NCI-H2081 (cell line): ENCODE measurements around the gene OPN1SW.

ENCODE experiments used
- DNase-seq, 2 experiments: peaks; one replicate each; lab custom pipeline; 2025; lab: John Stamatoyannopoulos, UW

Gene OPN1SW, protein sequence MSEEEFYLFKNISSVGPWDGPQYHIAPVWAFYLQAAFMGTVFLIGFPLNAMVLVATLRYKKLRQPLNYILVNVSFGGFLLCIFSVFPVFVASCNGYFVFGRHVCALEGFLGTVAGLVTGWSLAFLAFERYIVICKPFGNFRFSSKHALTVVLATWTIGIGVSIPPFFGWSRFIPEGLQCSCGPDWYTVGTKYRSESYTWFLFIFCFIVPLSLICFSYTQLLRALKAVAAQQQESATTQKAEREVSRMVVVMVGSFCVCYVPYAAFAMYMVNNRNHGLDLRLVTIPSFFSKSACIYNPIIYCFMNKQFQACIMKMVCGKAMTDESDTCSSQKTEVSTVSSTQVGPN

DNA sequence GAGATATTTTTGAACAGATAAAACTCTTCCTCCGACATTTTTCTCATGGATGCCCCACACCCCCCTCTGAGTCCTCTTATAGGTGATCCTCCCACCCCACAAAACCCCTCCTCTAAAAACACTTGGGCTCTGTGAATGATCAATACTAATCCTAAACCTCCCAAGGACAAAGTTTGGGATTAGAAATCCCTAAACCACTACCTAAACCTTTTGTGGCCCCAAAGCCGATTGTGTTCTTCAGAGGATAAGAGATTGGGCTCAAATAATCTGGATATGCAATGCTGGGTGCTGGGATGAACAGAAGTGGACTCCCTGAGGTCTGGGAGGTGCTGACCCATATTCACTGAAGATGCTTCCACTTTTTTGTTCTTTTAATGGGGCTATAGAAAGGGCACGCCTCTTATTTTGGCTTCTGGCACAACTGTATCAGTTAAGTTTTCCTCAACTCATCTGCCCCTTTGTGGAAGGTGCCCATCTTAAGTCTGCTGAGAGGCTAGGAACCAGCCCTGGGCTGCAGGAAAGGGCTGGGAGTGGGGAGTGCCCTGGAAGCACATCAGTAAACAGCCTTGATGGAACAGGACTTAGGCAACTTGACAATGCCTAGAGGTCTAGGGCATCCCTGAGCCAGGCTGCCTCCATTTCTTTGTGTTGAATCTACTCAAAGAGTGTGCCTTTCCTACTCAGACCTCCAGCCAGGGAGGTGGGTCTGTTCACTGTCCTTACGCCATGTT is at the start of gene OPN1SW:
TSS of gene OPN1SW (minus strand) at position 51 of the 731 bp plus-strand sequence. CDS start at position 38, 13 bp downstream.
- DNase-seq, result no peak

DNA sequence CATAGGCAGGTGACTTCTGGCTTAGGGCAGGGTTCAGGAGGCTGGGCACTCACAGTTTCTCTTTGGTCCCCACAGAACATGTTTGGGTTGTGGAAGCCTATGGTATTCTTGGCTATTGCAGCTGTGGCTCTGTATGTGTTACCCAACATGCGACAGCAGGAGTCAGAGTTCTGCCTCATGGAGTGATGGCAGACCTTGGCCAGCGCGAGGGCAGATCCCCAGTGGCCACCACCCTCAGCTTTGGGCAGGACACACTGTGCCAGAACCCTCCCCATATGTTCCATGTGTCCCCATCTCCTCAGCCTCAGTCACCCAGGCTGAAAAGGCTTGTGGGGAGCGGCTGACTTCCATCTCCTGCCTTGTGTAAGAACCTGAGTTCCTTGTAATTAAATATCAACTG is 46.1 kb upstream of the OPN1SW start:
- DNase-seq, result no peak

DNA sequence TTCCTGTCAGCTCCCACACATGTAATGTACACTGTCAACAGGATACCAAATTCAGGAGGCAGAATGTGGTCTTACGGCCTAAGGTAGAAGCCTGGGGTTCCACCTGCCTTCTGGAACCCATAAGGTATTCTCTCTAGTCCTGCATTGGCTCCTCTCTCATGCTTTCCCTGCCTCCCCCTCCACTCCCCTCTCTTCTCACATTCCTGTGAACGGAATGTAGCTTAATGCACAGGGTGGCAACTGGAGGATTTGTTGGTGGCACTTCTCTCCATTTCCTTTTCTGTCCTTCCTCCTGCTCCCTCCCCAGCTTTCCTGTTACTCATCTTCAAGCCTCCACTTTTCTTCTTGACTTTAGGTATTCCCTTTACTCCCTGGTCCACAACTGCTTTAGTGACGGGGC is 43.1 kb upstream of the OPN1SW start:
- DNase-seq, result no peak

DNA sequence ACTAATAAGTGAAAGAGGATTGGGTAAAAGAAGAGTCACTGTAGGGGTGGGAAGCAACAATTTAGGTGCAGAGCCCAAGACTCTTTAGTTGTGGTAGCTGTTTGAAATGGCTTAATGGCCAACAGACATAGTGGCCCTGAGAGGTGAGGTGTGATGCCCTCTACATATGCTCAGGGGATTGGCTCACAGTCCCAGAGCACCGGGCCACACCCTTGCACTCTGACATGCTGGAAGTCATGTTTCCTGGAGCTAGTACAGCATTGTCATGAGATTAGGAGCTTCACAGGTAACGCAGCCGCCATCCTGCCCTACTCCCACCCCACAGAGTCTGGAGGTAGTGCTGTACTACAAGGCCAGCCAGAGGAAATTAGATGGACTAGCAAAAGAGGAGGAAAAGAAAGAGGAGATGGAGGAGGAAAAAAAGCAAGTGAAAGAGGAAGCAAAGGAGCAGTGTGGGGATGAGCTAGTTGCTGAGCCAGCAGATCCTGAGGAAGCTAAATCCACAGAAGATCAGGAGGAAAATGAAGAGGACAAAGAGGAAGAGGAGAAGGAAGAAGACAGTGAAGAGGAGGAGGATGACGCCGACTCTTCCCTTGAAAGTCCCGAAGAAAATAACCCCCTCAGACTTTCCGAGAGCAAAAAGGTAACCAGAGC is 39.8 kb upstream of the OPN1SW start:
- no peak for DNase-seq

DNA sequence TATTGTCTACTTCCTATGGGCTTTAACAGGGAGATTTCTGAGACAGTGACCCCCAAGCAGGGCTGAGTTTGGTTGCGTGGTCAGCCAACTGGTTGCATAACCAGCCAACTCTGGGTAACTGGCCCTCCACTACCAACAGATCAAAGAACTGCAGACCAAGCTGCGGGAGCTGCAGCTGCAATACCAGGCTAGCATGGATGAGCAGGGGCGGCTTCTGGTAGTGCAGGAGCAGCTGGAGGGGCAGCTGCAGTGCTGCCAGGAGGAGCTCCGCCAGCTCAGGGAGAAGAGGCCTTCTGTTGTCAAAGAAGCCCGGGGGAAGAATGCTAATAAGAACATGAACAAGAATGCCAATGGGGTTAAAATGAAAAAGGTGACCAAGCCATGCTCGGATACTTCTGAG is 38.9 kb upstream of the OPN1SW start:
- DNase-seq, result no peak

DNA sequence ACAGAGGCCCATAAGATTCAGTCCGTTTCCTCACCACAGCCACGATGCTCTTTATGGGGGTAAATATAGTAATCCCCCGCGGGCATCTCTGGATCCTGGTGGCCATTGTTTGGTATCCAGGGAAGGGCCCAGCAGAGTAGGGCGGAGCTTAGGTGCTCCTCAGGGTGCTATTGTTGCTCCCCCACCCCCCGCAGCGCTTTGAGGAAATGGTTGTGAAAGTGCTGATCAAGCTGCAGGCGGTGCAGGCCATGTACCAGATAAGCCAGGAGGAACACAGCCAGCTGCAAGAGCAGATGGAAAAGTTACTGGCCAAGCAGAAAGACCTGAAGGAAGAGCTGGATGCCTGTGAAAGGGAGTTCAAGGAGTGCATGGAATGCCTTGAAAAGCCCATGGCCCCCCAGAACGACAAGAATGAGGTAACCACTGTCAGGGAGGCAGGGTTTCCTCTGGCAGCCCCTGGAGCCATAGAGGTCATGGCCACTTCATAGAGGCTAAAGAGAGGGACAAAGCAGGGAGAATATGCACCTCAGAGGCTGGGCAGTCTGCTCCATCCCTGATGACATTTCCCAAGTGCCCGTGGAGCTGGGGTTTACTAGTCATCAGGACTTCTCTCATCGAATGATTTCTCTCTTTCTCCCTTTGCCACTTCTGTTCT is 37.0 kb upstream of the OPN1SW start:
- DNase-seq, result peak; percentile 96 to 97

DNA sequence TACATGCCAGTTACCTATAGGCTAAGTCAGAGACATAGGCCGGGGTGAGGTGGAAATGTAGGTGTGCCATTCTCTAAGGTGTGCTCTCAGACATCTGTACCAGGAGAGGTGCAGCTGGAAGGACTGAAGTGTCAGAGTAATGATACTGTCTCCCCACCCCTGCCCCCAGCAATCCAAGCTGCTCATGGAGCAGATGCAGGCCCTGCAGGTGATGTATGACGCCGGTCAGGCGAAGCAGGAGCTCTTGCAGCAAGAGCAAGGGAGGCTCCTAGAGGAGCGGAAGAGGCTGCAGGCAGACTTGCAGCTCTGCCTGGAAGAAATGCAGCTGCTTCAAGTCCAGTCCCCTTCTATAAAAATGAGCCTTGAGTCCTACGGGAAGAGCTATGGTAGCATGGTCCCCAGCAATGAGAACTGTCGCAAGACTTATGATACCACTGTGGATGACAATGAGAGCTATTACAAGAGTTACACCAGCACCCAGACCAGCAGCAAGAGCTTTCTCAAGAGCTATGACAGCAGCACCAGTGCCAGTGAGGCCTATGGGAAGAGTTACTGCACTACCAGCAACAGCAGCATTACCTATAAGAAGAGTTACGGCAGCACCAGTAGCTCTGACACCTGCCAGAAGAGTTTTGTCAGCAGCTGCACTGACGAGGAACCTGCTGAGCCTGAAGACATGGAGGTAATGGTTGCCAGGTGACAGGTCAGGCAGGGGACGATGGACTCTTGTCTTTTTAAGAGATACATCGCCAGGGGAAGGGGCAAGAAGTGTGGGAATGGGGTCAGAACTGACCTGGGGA is 36.2 kb upstream of the OPN1SW start:
- DNase-seq, result peak; percentile 59 to 88

DNA sequence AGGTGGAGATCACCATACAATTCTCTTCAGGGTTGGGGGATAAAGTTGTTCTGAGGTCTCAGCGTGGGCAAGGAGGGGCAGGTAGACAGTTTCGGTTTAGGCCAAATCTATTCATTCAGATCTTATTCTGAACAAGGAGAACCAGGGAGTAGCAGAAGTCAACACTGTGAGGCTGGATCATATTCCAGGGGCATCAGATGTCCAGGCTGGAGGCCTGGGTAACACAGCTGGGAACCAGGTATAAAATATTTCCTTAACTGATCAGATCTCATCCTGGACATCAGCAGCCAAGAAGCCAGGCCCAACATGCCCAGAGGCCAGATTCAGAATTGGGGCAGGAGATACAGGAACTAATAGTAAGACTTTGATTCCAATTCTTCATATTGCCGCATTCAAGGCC is 35.4 kb upstream of the OPN1SW start:
- DNase-seq, result no peak

DNA sequence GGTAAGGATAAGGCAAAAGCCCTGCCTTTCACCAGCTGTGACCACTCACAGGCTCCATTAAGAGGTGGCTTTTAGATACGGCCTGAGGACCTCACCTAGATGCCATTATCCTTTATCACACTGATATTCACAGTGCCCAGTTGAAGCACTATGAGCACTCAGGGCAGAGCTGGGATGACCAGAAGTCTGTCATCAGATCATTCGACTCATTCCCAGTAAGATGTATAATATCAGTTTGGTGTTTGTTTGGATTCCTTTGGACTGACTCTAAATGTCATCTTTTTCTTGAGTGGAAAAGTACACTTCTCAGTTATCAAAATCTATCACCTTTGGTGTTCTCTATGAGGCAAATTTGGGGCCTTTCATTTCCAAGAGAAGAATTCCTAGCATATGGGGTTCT is 34.9 kb upstream of the OPN1SW start:
- no peak for DNase-seq

DNA sequence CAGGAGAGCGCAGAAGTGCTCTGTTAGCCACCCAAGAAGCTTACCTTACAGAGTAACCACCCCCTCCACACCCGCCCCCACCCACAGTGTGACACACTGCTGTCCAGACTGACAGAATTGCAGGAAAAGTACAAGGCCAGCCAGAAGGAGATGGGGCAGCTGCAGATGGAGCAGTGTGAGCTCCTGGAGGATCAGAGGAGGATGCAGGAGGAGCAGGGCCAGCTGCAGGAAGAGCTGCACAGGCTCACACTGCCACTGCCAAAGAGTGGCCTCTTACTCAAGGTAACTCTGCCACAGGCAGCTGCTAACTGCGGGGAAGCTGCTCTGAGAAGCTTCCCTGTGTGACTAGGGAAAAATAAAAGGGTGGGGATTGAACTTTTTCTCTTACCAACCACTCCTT is 33.8 kb upstream of the OPN1SW start:
- DNase-seq, result peak in 1 of 2 experiments; percentile 7

DNA sequence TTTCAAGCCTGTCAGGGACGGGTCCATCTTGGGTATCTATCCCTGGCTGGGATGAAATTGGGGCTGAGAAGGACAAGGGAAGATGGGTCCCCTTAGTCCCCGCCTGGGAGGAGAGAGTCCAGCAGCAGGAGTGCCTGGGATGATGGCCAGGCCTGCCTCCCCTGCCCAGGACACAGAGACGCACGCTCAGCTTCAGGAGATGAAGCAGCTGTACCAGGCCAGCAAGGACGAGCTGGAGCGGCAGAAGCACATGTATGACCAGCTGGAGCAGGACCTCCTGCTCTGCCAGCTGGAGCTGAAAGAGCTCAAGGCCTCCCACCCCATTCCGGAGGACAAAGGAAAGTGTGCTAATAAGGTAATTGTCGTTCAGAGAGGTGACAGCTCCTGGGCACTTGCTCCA is 31.6 kb upstream of the OPN1SW start:
- no peak for DNase-seq

DNA sequence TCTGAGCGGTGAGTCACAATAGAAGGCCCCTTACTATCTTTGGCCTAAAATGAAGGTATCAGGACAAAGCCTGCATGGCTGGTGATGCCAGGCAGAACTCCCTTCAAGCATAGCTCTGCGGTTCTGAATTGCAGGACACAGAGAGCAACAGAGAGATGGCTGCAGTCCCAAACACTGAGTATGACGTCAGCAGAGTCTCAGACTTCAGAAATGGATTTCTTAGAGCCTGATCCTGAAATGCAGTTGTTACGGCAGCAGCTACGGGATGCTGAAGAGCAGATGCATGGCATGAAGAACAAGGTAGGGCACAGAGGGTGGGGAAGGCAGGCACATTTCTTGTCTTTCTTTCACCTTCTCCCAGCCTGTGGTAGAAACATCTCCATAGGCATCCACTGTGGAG is 29.6 kb upstream of the OPN1SW start:
- no peak for DNase-seq

DNA sequence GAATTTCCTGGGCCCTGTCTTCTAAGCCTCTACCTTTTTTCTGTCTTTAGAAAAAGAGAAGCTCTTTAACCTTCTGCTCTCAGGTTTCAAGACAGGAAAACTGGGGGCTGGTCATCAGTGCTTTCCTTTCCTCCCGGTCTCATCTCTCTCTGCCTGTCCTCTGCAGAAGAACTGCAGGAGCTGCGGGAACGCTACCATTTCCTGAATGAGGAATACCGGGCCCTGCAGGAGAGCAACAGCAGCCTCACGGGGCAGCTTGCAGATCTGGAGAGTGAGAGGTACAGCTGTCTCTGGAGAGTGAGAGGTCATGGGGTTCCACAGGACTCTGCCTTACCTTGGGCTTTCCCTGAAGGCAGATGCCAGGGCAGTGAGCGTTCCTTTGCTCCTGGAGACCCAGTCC is 28.9 kb upstream of the OPN1SW start:
- no peak for DNase-seq

DNA sequence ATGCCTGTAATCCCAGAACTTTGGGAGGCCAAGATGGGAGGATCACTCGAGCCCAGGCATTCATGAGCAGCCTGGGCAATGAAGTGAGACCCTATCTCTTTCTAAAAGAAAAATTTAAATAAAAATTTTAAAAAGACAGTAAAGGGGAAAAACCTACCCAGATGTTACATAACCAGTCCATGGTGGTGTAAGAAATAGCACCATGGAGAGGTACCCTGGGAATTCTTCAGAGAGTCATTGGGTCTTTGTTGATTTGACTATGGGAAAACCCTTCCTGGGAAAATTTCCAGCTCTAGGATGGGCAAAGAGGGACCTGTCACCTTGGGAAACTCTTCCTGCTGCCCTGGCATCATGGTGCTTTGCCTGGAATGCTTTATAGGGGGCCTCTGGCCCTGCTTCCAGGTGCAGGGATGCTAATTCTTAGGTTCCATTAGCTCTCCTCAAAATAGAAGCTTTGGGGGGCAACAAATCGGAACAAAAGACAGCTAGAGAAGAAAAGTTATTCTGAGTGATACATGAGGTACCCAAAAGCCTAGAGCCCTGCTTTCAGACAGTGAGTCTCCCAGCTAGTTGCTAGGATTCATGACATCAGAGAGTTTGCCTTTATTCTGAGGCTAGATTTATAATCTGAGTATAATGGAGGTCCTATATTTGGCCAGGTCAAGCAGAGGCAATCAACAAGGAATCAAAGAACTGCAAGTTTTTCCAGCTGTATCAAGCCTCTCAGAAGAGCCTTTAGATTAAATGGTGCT is 26.2 kb upstream of the OPN1SW start:
- DNase-seq, result no peak

DNA sequence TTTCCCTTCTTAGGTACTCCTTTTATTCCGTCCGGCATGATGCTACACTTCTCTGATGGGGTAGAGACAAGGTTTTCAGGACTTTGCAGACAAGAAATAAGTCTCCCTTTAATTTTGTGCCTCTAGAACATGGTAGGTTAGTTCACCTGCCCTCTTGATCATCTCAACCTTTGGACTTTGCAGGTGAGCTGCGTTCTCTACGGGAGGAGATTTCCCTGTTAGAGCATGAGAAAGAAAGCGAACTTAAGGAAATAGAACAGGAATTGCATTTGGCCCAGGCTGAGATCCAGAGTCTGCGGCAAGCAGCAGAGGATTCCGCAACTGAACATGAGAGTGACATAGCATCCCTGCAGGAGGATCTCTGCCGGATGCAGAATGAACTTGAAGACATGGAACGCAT is 25.4 kb upstream of the OPN1SW start:
- no peak for DNase-seq

DNA sequence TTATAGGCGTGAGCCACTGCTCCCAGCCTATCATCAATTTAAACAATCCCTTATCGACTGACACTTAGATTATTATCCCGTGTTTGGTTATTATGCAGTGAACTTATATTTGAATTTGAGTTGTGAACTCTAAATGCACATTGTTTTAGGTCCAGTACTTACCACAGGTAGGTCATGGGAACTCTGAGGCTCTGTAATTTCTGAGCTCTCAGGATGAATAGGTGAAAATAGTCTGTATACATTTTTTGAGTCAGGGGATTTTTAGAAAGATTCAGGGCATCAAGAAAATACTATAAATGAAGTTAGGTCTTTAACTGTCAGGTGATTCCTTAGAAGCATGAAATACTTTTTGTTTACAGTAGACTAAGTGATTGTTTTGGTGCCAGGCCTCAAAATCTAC is 25.0 kb upstream of the OPN1SW start:
- no peak for DNase-seq

DNA sequence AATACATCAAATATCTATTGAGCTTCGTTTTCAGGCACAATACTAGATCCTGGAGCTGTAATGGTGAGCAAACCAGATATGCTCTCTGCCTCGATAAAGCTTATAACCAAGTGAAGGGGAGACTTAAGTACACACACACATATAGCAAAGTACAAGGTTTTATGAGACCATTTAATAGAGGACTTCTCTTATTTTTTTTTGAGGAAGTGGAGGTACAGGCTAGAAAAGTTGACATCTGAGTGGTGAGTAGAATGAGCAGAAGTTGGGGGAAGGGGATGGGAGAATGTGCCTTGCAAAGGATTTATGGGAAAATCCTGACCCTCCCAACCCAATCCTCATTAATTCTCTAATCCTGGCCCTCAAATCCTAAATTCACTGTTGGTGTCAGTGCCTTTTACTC is 23.9 kb upstream of the OPN1SW start:
- DNase-seq, result no peak

DNA sequence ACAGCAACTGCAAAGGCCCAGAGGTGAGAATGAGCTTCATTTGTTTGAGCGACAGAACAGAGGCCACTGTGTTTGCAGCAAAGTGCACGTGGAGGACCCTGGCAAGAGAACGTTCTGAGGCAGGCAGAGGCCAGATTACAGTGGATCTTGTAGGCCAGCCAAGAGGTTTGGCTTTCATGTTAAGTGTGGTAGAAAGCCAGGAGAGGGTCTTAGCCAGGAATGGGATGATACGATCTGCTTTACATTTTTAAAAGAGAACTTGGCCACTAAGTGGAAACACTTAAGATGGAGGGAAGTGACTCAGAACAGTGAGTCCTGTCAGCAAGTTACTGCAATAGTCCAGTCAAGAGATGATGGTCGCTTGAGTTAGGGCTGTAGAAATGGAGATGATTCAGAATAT is 20.7 kb upstream of the OPN1SW start:
- DNase-seq, result no peak

DNA sequence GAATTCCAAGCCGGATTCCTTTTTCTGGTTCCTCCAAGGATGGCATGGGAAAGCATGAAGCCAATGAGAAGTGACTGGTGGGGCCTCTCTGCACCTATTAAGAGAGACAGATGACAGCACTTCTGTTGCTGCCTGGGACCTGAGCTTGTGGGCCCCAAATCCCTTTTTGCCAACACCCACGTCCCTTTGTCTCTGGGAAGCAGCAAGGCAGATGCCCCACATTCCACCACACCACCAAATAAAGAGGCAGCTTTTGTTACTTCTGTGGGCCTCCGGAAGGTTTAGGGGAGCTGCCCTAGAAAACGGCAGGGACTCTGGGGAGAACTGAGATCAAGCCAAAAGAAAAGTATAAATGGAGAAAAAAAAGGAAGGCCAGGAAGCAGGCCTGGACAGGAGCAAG is 19.5 kb upstream of the OPN1SW start:
- no peak for DNase-seq

DNA sequence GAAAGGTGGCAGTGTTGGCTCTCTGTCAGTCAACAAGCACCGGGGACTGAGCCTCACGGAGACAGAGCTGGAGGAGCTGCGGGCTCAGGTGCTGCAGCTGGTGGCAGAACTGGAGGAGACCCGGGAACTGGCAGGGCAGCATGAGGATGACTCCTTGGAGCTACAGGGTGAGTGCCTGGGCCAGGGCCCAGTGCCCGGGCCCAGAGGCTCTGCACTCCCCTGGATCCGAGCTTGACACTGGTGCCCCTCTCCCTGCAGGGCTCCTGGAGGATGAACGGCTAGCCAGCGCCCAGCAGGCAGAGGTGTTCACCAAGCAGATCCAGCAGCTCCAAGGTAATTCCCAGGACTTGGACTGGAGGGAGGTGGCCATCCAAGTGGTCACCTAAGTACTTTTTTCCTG is 18.8 kb upstream of the OPN1SW start:
- no peak for DNase-seq

DNA sequence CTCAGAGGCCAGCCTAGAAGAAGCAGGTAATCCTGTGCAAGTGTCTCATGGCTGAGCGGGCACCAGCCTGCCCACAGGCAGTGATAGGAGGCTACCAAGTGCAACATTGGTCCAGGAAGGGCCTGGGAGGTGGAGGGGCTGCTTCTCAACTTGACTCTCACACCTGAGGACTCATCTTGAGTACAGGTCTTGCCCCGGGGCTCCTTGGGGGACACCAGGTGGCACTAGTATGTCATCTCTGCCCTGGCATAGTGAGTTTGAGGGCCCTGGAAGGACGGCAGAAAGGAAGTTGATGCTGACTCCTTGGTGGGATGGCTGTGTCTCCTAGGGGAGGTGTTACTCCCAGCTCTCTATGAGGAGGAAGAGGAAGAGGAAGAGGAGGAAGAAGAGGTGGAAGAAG is 18.4 kb upstream of the OPN1SW start:
- DNase-seq, result no peak
